OCI-LY7 (cell line): ENCODE results near the gene AGPAT3. TPM values are rescaled to one million over a fixed set of nuclear protein-coding genes. Genes with fewer than 3 reads are reported as not detected.

Experiments
- BruUV-seq: library from RNA; stranded (reverse); fragments of 400-500 nt; replicated peaks from 2 replicates; lab custom pipeline; 2021; lab: Mats Ljungman, UMichigan
- CTCF ChIA-PET: fragments of 300-600 bp; sonication (Branson Sonifier 250); formaldehyde crosslinking; loops from one replicate; lab custom pipeline; 2022; ENCODE audit warnings: antibody characterized with exemption; ENCODE audit not compliant: unreplicated experiment; lab: Charles Lee
- POLR2A ChIA-PET: fragments of 300-600 bp; sonication (Branson Sonifier 250); formaldehyde crosslinking; loops from one replicate; lab custom pipeline; 2022; ENCODE audit warnings: antibody characterized with exemption; lab: Charles Lee
- DNase-seq: peaks from one replicate; pipeline ENCODE4 v3.0.0-alpha.2; 2015; ENCODE audit warnings: low spot score
- H2AFZ ChIP-seq: fragments of 200-600 bp; sonication (generic), shearing (Covaris generic); 2 replicates; pipeline ENCODE4 v1.6.1; 2014; ENCODE audit warnings: mild to moderate bottlenecking, antibody characterized with exemption, low read length, moderate library complexity
- H3K27ac ChIP-seq: fragments of 200-600 bp; sonication (generic); 2 replicates; pipeline ENCODE4 v1.5.1; 2014; ENCODE audit warnings: mixed run types, low read depth, mild to moderate bottlenecking, moderate library complexity, low read length, inconsistent platforms; ENCODE audit not compliant: poor library complexity, severe bottlenecking
- H3K36me3 ChIP-seq: fragments of 200-600 bp; sonication (generic); 2 replicates; pipeline ENCODE4 v1.6.1; 2014; ENCODE audit warnings: mild to moderate bottlenecking, antibody characterized with exemption, low read length, moderate library complexity, mixed read lengths; ENCODE audit not compliant: insufficient read depth
- H3K4me1 ChIP-seq: fragments of 200-600 bp; sonication (generic); 2 replicates; pipeline ENCODE4 v1.5.1; 2014; ENCODE audit warnings: mild to moderate bottlenecking, low read length; ENCODE audit not compliant: insufficient read depth, poor library complexity, severe bottlenecking
- H3K4me2 ChIP-seq: fragments of 200-600 bp; sonication (generic); 2 replicates; pipeline ENCODE4 v1.6.1; 2014; ENCODE audit warnings: mild to moderate bottlenecking, low read length
- H3K4me3 ChIP-seq: fragments of 200-600 bp; sonication (generic); 2 replicates; pipeline ENCODE4 v1.5.1; 2014; ENCODE audit warnings: mild to moderate bottlenecking, low read depth, low read length; ENCODE audit not compliant: poor library complexity, severe bottlenecking
- H3K79me2 ChIP-seq: fragments of 200-600 bp; sonication (generic); 2 replicates; pipeline ENCODE4 v1.6.1; 2016; ENCODE audit warnings: low read depth, mild to moderate bottlenecking, low read length, moderate library complexity, mixed read lengths; ENCODE audit not compliant: insufficient read depth
- H3K9me2 ChIP-seq: fragments of 200-600 bp; sonication (generic); 2 replicates; pipeline ENCODE4 v1.6.1; 2016; ENCODE audit warnings: mild to moderate bottlenecking, low read length, mixed read lengths; ENCODE audit not compliant: insufficient read depth
- H3K9me3 ChIP-seq: fragments of 200-600 bp; sonication (generic); 2 replicates; pipeline ENCODE4 v1.6.1; 2014; ENCODE audit warnings: mild to moderate bottlenecking, mixed run types, low read length, mixed read lengths
- H4K20me1 ChIP-seq: fragments of 200-600 bp; sonication (generic); 2 replicates; pipeline ENCODE4 v1.6.1; 2014; ENCODE audit warnings: mild to moderate bottlenecking, antibody characterized with exemption, low read length, moderate library complexity, mixed read lengths; ENCODE audit not compliant: insufficient read depth
- CTCF ChIP-seq: fragments of 200-600 bp; sonication (generic); conservative IDR thresholded peaks from 2 replicates; pipeline ENCODE4 v1.5.1; 2014; ENCODE audit warnings: mild to moderate bottlenecking, antibody characterized with exemption, low read length, moderate library complexity, mixed read lengths
- EZH2phosphoT487 ChIP-seq: fragments of 200-600 bp; sonication (generic); IDR thresholded peaks from 2 replicates; pipeline ENCODE4 v1.6.1; 2018; ENCODE audit warnings: low read depth, borderline replicate concordance, mild to moderate bottlenecking, mixed run types, antibody characterized with exemption, low read length, moderate library complexity, mixed read lengths
- intact Hi-C: fragments of 100-400 bp; cut with micrococcal nuclease; formaldehyde crosslinking; loops from one replicate; pipeline ENCODE4 v1.10.0; 2022; ENCODE audit not compliant: unreplicated experiment
- total RNA-seq, 2 experiments: library from RNA; depleted of rRNA in 1 of 2; stranded (reverse); fragments of >200 nt in 1 of 2; shearing (Covaris generic) in 1 of 2; gene quantifications; 2 replicates each; pipeline ENCODE4 v1.2.3, GENCODE V29; 2014 to 2022

AGPAT3 gene
- total RNA-seq, 2 experiments from 2014 or later: 9.2 to 33.4 TPM

- H3K4me2 ChIP-seq: no peak overlapping the region
- no TSS peak for BruUV-seq
- intact Hi-C loops: no loop called here
- no peak overlapping the region for H3K4me3 ChIP-seq
- ChIA-PET POLR2A (no interaction called here), CTCF (no interaction called here)
- H3K79me2 ChIP-seq: no peaks in the 10 kb centered on the region
- H4K20me1 ChIP-seq: no peaks in the 10 kb centered on the region
- no peak overlapping the region for H2AFZ ChIP-seq
- no peaks in the 10 kb centered on the region for H3K9me3 ChIP-seq
- no peak overlapping the region for H3K27ac ChIP-seq
- H3K36me3 ChIP-seq: no peaks in the 10 kb centered on the region
- H3K9me2 ChIP-seq: no peaks in the 10 kb centered on the region
- H3K4me1 ChIP-seq: no peaks in the 10 kb centered on the region
- TF ChIP-seq EZH2phosphoT487 (no peak), CTCF (no peak)
- DNase-seq: no peak
Measured at GRCh38 chr21:43872531-43873197, 7.6 kb downstream of the AGPAT3 start.

- ChIA-PET POLR2A (interaction anchor here (0.9 kb wide), 1 partner anchor 11 kb away, joined by 4 read pairs; no protein-coding TSS in a partner anchor), CTCF (no interaction called here)
- no peaks in the 10 kb centered on the region for H3K9me2 ChIP-seq
- H3K79me2 ChIP-seq: no peaks in the 10 kb centered on the region
- no peaks in the 10 kb centered on the region for H3K9me3 ChIP-seq
- no TSS peak for BruUV-seq
- no peaks in the 10 kb centered on the region for H3K36me3 ChIP-seq
- H4K20me1 ChIP-seq: no peaks in the 10 kb centered on the region
- H3K4me2 ChIP-seq: no peak overlapping the region
- no peak overlapping the region for H2AFZ ChIP-seq
- no peak for TF ChIP-seq CTCF
- TF ChIP-seq EZH2phosphoT487: no peak
- H3K4me3 ChIP-seq: no peak overlapping the region
- no peak overlapping the region for H3K27ac ChIP-seq
- H3K4me1 ChIP-seq: no peaks in the 10 kb centered on the region
- intact Hi-C loops: no loop called here
- no peak for DNase-seq
Measured at GRCh38 chr21:43873673-43874072, 8.7 kb downstream of the AGPAT3 start.

- Histone ChIP-seq H3K27ac (no peak overlapping the region), H3K4me1 (no peaks in the 10 kb centered on the region), H3K9me2 (no peaks in the 10 kb centered on the region), H3K36me3 (no peaks in the 10 kb centered on the region), H3K4me3 (no peak overlapping the region), H4K20me1 (no peaks in the 10 kb centered on the region), H3K4me2 (no peak overlapping the region), H2AFZ (no peak overlapping the region), H3K9me3 (no peaks in the 10 kb centered on the region), H3K79me2 (no peaks in the 10 kb centered on the region)
- BruUV-seq: no TSS peak
- CTCF ChIA-PET: no interaction called here
- no peak for TF ChIP-seq CTCF
- no peak for TF ChIP-seq EZH2phosphoT487
- no peak for DNase-seq
- intact Hi-C loops: no loop called here
- POLR2A ChIA-PET: interaction anchor here (0.9 kb wide), 1 partner anchor 11 kb away, joined by 4 read pairs; no protein-coding TSS in a partner anchor
Measured at GRCh38 chr21:43874085-43874805, 9.2 kb downstream of the AGPAT3 start.
